OCI-LY3 (cell line): Measurements from ENCODE around the gene SLC35A4.

Experiments used
- CTCF ChIP-seq: fragments of 200-600, 300-600 bp; sonication (generic); IDR thresholded peaks from 2 replicates; pipeline ENCODE4 v1.5.1; 2014; ENCODE audit warnings: antibody characterized with exemption, low read length, low read depth
- EZH2phosphoT487 ChIP-seq: fragments of 200-600 bp; shearing (Covaris generic); IDR thresholded peaks from 2 replicates; pipeline ENCODE4 v1.6.1; 2018; ENCODE audit warnings: antibody characterized with exemption, mixed run types, low read depth

GRCh38 chr5:140573683-140574082, 9.1 kb downstream of the SLC35A4 start:
- TF ChIP-seq CTCF: no peak
- no peak for TF ChIP-seq EZH2phosphoT487
